Naive thymus-derived CD8-positive, alpha-beta T cell (primary cell): ENCODE results near the gene GRAMD1A. TPM values are rescaled to one million over a fixed set of nuclear protein-coding genes. Genes with fewer than 3 reads are reported as not detected.
A peak's percentile ranks its signal among the peaks of the same experiment; 100 is the strongest.
"Not testable (repeated sequence)": the region's sequence is repeated elsewhere in the genome, so short reads cannot be mapped to it uniquely, and the experiment has no call there.

Source experiments
- ATAC-seq, 2 donors: fragments of 150-1000 bp; cut with Tn5 transposase in 1 of 2; sonication (Bioruptor Pico), chemical (Tn5 transposase) in 1 of 2; 1 replicate in 1 of 2; 2 replicates in 1 of 2; pipeline ENCODE4 v1.10.0; 2021; ENCODE audit warnings: mild to moderate bottlenecking in 2 of 2, moderate library complexity in 2 of 2
- POLR2A ChIA-PET: fragments of 350-600 bp; sonication (Branson Sonifier 250); formaldehyde crosslinking; loops from one replicate; lab custom pipeline; 2021; ENCODE audit warnings: antibody characterized with exemption; lab: Charles Lee
- DNase-seq, 10 donors: peaks; one replicate each; pipeline versions ENCODE4 v3.0.0 to v3.0.0-alpha.2; 2020 to 2022
- H3K27ac Mint-ChIP-seq, 10 donors: one replicate each; pipeline ENCODE4 v1.8.0; 2020 to 2022; ENCODE audit warnings: mild to moderate bottlenecking in 10 of 10, mixed read lengths in 10 of 10, moderate library complexity in 4 of 10, inconsistent platforms in 1 of 10
- H3K27me3 Mint-ChIP-seq, 5 donors: one replicate each; pipeline ENCODE4 v1.8.0; 2021 to 2022; ENCODE audit warnings: mixed read lengths in 5 of 5
- H3K36me3 Mint-ChIP-seq, 3 donors: one replicate each; pipeline ENCODE4 v1.8.0; 2020 to 2022; ENCODE audit warnings: mixed read lengths in 3 of 3, mild to moderate bottlenecking in 2 of 3, inconsistent platforms in 1 of 3
- H3K4me1 Mint-ChIP-seq, 4 donors: one replicate each; pipeline ENCODE4 v1.8.0; 2021 to 2022; ENCODE audit warnings: mixed read lengths in 4 of 4
- H3K4me3 Mint-ChIP-seq, 10 donors: one replicate each; pipeline ENCODE4 v1.8.0; 2020 to 2022; ENCODE audit warnings: mild to moderate bottlenecking in 10 of 10, mixed read lengths in 10 of 10, moderate library complexity in 6 of 10, inconsistent platforms in 1 of 10
- H3K9me3 Mint-ChIP-seq, 9 donors: one replicate each; pipeline ENCODE4 v1.8.0; 2020 to 2022; ENCODE audit warnings: mixed read lengths in 9 of 9, mild to moderate bottlenecking in 3 of 9, inconsistent platforms in 1 of 9, moderate library complexity in 1 of 9
- polyA plus RNA-seq, 3 donors: library from polyadenylated mRNA; unstranded; fragments of 300-500 nt; fragmentation: Illumina TruSeq; gene quantifications; one replicate each; pipeline ENCODE4 v1.2.3, GENCODE V29; 2021
- total RNA-seq, 8 experiments: library from RNA in 2 of 8; stranded (reverse) in 2 of 8; gene quantifications; one replicate each; pipeline ENCODE4 v1.2.3 and lab custom pipeline; 2021 to 2026

Gene GRAMD1A
- total and polyA plus RNA-seq, 5 experiments from 2014 or later = 29.5 to 335 (median 77.0) TPM

- H3K36me3 Mint-ChIP-seq = peaks cover 0 to 8% (median 6%) of the 10 kb centered on the region in 3 donors
- H3K27me3 Mint-ChIP-seq = no peaks in the 10 kb centered on the region
- peaks cover 0 to 5% (median 0%) of the 10 kb centered on the region in 9 donors for H3K9me3 Mint-ChIP-seq
- H3K27ac Mint-ChIP-seq = no peak overlapping the region
- POLR2A ChIA-PET = interaction anchor here (0.6 to 49.8 kb wide), 2 partner anchors 26 to 58 kb away, joined by 6 to 1459 read pairs; partner anchors contain the start of gene GRAMD1A
- peaks cover 3 to 42% (median 11%) of the 10 kb centered on the region in 4 donors for H3K4me1 Mint-ChIP-seq
- DNase-seq (peak in 1 of 10 donors; percentile 15), ATAC-seq (no peak)
- peak overlapping the region in 1 of 10 donors; percentile 20 for H3K4me3 Mint-ChIP-seq
Observed at GRCh38 chr19:34979819-34980640, 20.1 kb upstream of the GRAMD1A start.

- Mint-ChIP-seq H3K27ac (peak overlapping the region in 2 of 10 donors; percentile 19 to 32), H3K9me3 (no peaks in the 10 kb centered on the region)
- no peak for ATAC-seq
Observed at GRCh38 chr19:34982275-34982674, 17.8 kb upstream of the GRAMD1A start.

GRCh38 chr19:34983786-34984185 lies 16.3 kb upstream of the GRAMD1A start:
- no peak for DNase-seq
- H3K36me3 Mint-ChIP-seq = no peaks in the 10 kb centered on the region
- no peaks in the 10 kb centered on the region for H3K27me3 Mint-ChIP-seq
- no peak for ATAC-seq
- POLR2A ChIA-PET = interaction anchor here (0.7 to 49.8 kb wide), 4 partner anchors 9 to 22 kb away, joined by 4 to 1459 read pairs (median 10); partner anchors contain the start of genes GRAMD1A and ZNF792
- no peak overlapping the region for H3K4me3 Mint-ChIP-seq
- H3K4me1 Mint-ChIP-seq = peaks cover 9 to 54% (median 27%) of the 10 kb centered on the region in 4 donors
- no peaks in the 10 kb centered on the region for H3K9me3 Mint-ChIP-seq
- H3K27ac Mint-ChIP-seq = peak overlapping the region in 3 of 10 donors; percentile 33 to 63 (median 34)

More at GRCh38 chr19:34982275-34982674, 17.8 kb upstream of the GRAMD1A start:
- Mint-ChIP-seq H3K27me3 (no peaks in the 10 kb centered on the region), H3K4me3 (no peak overlapping the region), H3K4me1 (peaks cover 9 to 44% (median 20%) of the 10 kb centered on the region in 4 donors), H3K36me3 (no peaks in the 10 kb centered on the region)
- POLR2A ChIA-PET = interaction anchor here (0.6 to 49.8 kb wide), 2 partner anchors 23 to 714 kb away, joined by 3 to 1459 read pairs; partner anchors contain the start of gene GRAMD1A
- DNase-seq = peak in 1 of 10 donors; percentile 14

GRCh38 chr19:34984287-34984686 lies 15.8 kb upstream of the GRAMD1A start:
- DNase-seq = no peak
- Mint-ChIP-seq H3K36me3 (no peaks in the 10 kb centered on the region), H3K27me3 (no peaks in the 10 kb centered on the region), H3K4me3 (peak overlapping the region in 1 of 10 donors; percentile 18), H3K9me3 (no peaks in the 10 kb centered on the region), H3K4me1 (peaks cover 7 to 53% (median 27%) of the 10 kb centered on the region in 4 donors), H3K27ac (peak overlapping the region in 5 of 10 donors; percentile 33 to 87 (median 49))
- ATAC-seq = no peak
- POLR2A ChIA-PET = interaction anchor here (0.7 to 49.8 kb wide), 4 partner anchors 10 to 21 kb away, joined by 4 to 1459 read pairs (median 10); partner anchors contain the start of genes GRAMD1A and ZNF792

- peak overlapping the region; percentile 26 to 97 (median 91) for H3K27ac Mint-ChIP-seq
- H3K27me3 Mint-ChIP-seq = no peaks in the 10 kb centered on the region
- peaks cover 8 to 55% (median 28%) of the 10 kb centered on the region in 4 donors for H3K4me1 Mint-ChIP-seq
- no peaks in the 10 kb centered on the region for H3K36me3 Mint-ChIP-seq
- no peaks in the 10 kb centered on the region for H3K9me3 Mint-ChIP-seq
- H3K4me3 Mint-ChIP-seq = peak overlapping the region; percentile 22 to 78 (median 70)
- DNase-seq = peak in 4 of 10 donors; percentile 29 to 56 (median 36)
- ATAC-seq = peak; percentile 86 to 92
- POLR2A ChIA-PET = interaction anchor here (1.1 to 49.8 kb wide), 4 partner anchors 9 to 43 kb away, joined by 4 to 1459 read pairs (median 10); partner anchors contain the start of gene GRAMD1A
Observed at GRCh38 chr19:34985249-34986022, 14.7 kb upstream of the GRAMD1A start.

GRCh38 chr19:34988119-34988518 lies 12.0 kb upstream of the GRAMD1A start:
- DNase-seq (peak in 1 of 10 donors; percentile 34), ATAC-seq (no peak)
- Mint-ChIP-seq H3K4me1 (peaks cover 11 to 75% (median 39%) of the 10 kb centered on the region in 4 donors), H3K27me3 (no peaks in the 10 kb centered on the region), H3K4me3 (no peak overlapping the region), H3K27ac (peak overlapping the region in 1 of 10 donors; percentile 33), H3K9me3 (no peaks in the 10 kb centered on the region), H3K36me3 (no peaks in the 10 kb centered on the region)
- POLR2A ChIA-PET = interaction anchor here (49.8 kb wide), 1 partner anchor 18 kb away, joined by 1459 read pairs; the partner anchor contains the start of gene GRAMD1A

- POLR2A ChIA-PET = interaction anchor here (0.6 to 49.8 kb wide), 3 partner anchors 5 to 40 kb away, joined by 3 to 1459 read pairs (median 1459); partner anchors contain the start of genes GRAMD1A and ZNF792
- Mint-ChIP-seq H3K27ac (no peak overlapping the region), H3K27me3 (no peaks in the 10 kb centered on the region), H3K4me1 (peaks cover 14 to 77% (median 46%) of the 10 kb centered on the region in 4 donors), H3K9me3 (peaks cover 0 to 1% (median 0%) of the 10 kb centered on the region in 9 donors), H3K4me3 (peak overlapping the region in 1 of 10 donors; percentile 10), H3K36me3 (no peaks in the 10 kb centered on the region)
- ATAC-seq = no peak
- DNase-seq = peak in 1 of 10 donors; percentile 14
Observed at GRCh38 chr19:34989298-34989697, 10.8 kb upstream of the GRAMD1A start.

- peaks cover 0 to 1% (median 0%) of the 10 kb centered on the region in 9 donors for H3K9me3 Mint-ChIP-seq
- peak overlapping the region in 1 of 10 donors; percentile 2 for H3K4me3 Mint-ChIP-seq
- ATAC-seq (no peak), DNase-seq (peak in 1 of 10 donors; percentile 18)
- no peaks in the 10 kb centered on the region for H3K27me3 Mint-ChIP-seq
- no peaks in the 10 kb centered on the region for H3K36me3 Mint-ChIP-seq
- POLR2A ChIA-PET = interaction anchor here (34.7 to 49.8 kb wide), 2 partner anchors 6 to 15 kb away, joined by 1459 read pairs; partner anchors contain the start of genes GRAMD1A and ZNF792
- peak overlapping the region in 5 of 10 donors; percentile 7 to 76 (median 44) for H3K27ac Mint-ChIP-seq
- H3K4me1 Mint-ChIP-seq = peaks cover 9 to 78% (median 44%) of the 10 kb centered on the region in 4 donors
Observed at GRCh38 chr19:34990578-34991192, 9.4 kb upstream of the GRAMD1A start.

GRCh38 chr19:34991542-34992333 lies 8.4 kb upstream of the GRAMD1A start:
- peak overlapping the region in 4 of 10 donors; percentile 23 to 85 (median 68) for H3K27ac Mint-ChIP-seq
- DNase-seq (no peak), ATAC-seq (no peak)
- POLR2A ChIA-PET = interaction anchor here (34.7 to 49.8 kb wide), 2 partner anchors 8 to 14 kb away, joined by 1459 read pairs; partner anchors contain the start of genes GRAMD1A and ZNF792
- H3K36me3 Mint-ChIP-seq = no peaks in the 10 kb centered on the region
- peaks cover 10 to 81% (median 50%) of the 10 kb centered on the region in 4 donors for H3K4me1 Mint-ChIP-seq
- peaks cover 0 to 1% (median 0%) of the 10 kb centered on the region in 9 donors for H3K9me3 Mint-ChIP-seq
- H3K27me3 Mint-ChIP-seq = no peaks in the 10 kb centered on the region
- H3K4me3 Mint-ChIP-seq = peak overlapping the region in 3 of 10 donors; percentile 50 to 65 (median 60)

- H3K27ac Mint-ChIP-seq = peak overlapping the region in 4 of 10 donors; percentile 69 to 85 (median 78)
- not testable (repeated sequence) for H3K27me3 Mint-ChIP-seq, H3K9me3 Mint-ChIP-seq, H3K36me3 Mint-ChIP-seq
- peak overlapping the region in 3 of 10 donors; percentile 50 to 65 (median 60) for H3K4me3 Mint-ChIP-seq
- peak in 1 of 2 donors; percentile 46 for ATAC-seq
- POLR2A ChIA-PET = interaction anchor here (34.7 to 49.8 kb wide), 2 partner anchors 8 to 13 kb away, joined by 1459 read pairs; partner anchors contain the start of genes GRAMD1A and ZNF792
- peaks cover 18 to 84% (median 55%) of the 10 kb centered on the region in 4 donors for H3K4me1 Mint-ChIP-seq
- DNase-seq = peak in 2 of 10 donors; percentile 33 to 63
Observed at GRCh38 chr19:34992582-34992981, 7.5 kb upstream of the GRAMD1A start.
